H1 (cell line): ENCODE results near the gene CCPG1. TPM values are rescaled to one million over a fixed set of nuclear protein-coding genes. Genes with fewer than 3 reads are reported as not detected.

Experiments used
- CTCF ChIA-PET: fragments of 300-600 bp; sonication (Branson Sonifier 250); formaldehyde crosslinking; loops from one replicate; lab custom pipeline; 2021; ENCODE audit not compliant: partially characterized antibody; lab: Charles Lee
- POLR2A ChIA-PET: fragments of 300-600 bp; sonication (Branson Sonifier 250); formaldehyde crosslinking; loops from one replicate; lab custom pipeline; 2021; ENCODE audit warnings: inconsistent platforms; ENCODE audit not compliant: partially characterized antibody; lab: Charles Lee
- DNase-seq, 2 experiments: peaks; one replicate each; pipeline versions ENCODE4 v3.0.0 to v3.0.0-alpha.2; 2010 to 2022; ENCODE audit warnings: low spot score in 2 of 2, low read depth in 1 of 2, mixed read lengths in 1 of 2
- FAIRE-seq: peaks from 2 replicates; lab custom pipeline; 2011; peaks lifted over from hg19 to GRCh38; lab: Jason Lieb, UNC
- H2AFZ ChIP-seq: 2 replicates; pipeline ENCODE4 v1.8.1; 2012; ENCODE audit warnings: low read length, inconsistent platforms
- H2AK5ac ChIP-seq: 2 replicates; pipeline ENCODE4 v1.6.1; 2013; ENCODE audit warnings: low read depth, low read length
- H2BK120ac ChIP-seq: replicated peaks from 2 replicates; pipeline ENCODE3; 2013; ENCODE audit warnings: low read depth, low read length, inconsistent platforms
- H2BK12ac ChIP-seq: 2 replicates; pipeline ENCODE4 v1.6.1; 2013; ENCODE audit warnings: low read depth, low read length
- H2BK15ac ChIP-seq: 2 replicates; pipeline ENCODE4 v1.6.1; 2013; ENCODE audit warnings: low read length
- H2BK20ac ChIP-seq: 2 replicates; pipeline ENCODE4 v1.6.1; 2013; ENCODE audit warnings: low read length
- H2BK5ac ChIP-seq: 2 replicates; pipeline ENCODE4 v1.6.1; 2013; ENCODE audit warnings: low read depth, low read length
- H3K14ac ChIP-seq: 2 replicates; pipeline ENCODE4 v1.6.1; 2013; ENCODE audit warnings: inconsistent platforms; ENCODE audit not compliant: insufficient read length
- H3K18ac ChIP-seq: 2 replicates; pipeline ENCODE4 v1.6.1; 2013; ENCODE audit warnings: low read length; ENCODE audit errors: extremely low read depth
- H3K23ac ChIP-seq: 2 replicates; pipeline ENCODE4 v1.6.1; 2013; ENCODE audit warnings: inconsistent platforms; ENCODE audit not compliant: insufficient read length
- H3K23me2 ChIP-seq: 2 replicates; pipeline ENCODE4 v1.6.1; 2013; ENCODE audit warnings: low read depth, low read length
- H3K27ac ChIP-seq: 2 replicates; pipeline ENCODE4 v1.6.1; 2011; ENCODE audit warnings: low read depth, low read length, inconsistent platforms
- H3K27me3 ChIP-seq, 4 experiments: replicated peaks in 1 of 4; 1 replicate in 1 of 4; 2 replicates in 3 of 4; pipeline versions ENCODE4 v1.6.1 to v1.8.1; 2011 to 2013; ENCODE audit warnings: low read length in 3 of 4, mild to moderate bottlenecking in 3 of 4, inconsistent platforms in 2 of 4, mixed read lengths in 2 of 4, moderate library complexity in 1 of 4; ENCODE audit not compliant: control insufficient read depth in 3 of 4, insufficient read depth in 3 of 4; ENCODE audit errors: extremely low read depth in 1 of 4
- H3K36me3 ChIP-seq, 4 experiments: 2 replicates each; pipeline versions ENCODE4 v1.6.1 to v1.8.1; 2011 to 2013; ENCODE audit warnings: mild to moderate bottlenecking in 4 of 4, low read length in 3 of 4, moderate library complexity in 2 of 4, control low read depth in 1 of 4, inconsistent platforms in 1 of 4; ENCODE audit not compliant: insufficient read depth in 4 of 4, control insufficient read depth in 2 of 4
- H3K4ac ChIP-seq: replicated peaks from 2 replicates; pipeline ENCODE3; 2013; ENCODE audit warnings: low read length, low read depth, mixed read lengths, inconsistent platforms; ENCODE audit not compliant: insufficient read length
- H3K4me1 ChIP-seq, 4 experiments: replicated peaks in 1 of 4; 1 replicate in 1 of 4; 2 replicates in 3 of 4; pipeline versions ENCODE4 v1.6.1 to v1.8.1; 2011 to 2013; ENCODE audit warnings: low read length in 3 of 4, inconsistent platforms in 2 of 4, mixed read lengths in 1 of 4; ENCODE audit not compliant: insufficient read depth in 4 of 4, control insufficient read depth in 3 of 4
- H3K4me2 ChIP-seq, 2 experiments: 2 replicates each; pipeline versions ENCODE4 v1.6.1 to v1.8.1; 2011 to 2013; ENCODE audit warnings: low read depth in 2 of 2, low read length in 2 of 2, control low read depth in 1 of 2, inconsistent platforms in 1 of 2, mild to moderate bottlenecking in 1 of 2; ENCODE audit not compliant: insufficient read depth in 1 of 2
- H3K4me3 ChIP-seq, 4 experiments: fragments of 200-600, 300-600 bp in 1 of 4; sonication (generic), shearing (Covaris generic), sonication (Bioruptor Twin) in 1 of 4; 2 replicates each; pipeline versions ENCODE4 v1.5.1 to v1.8.1; 2011 to 2016; ENCODE audit warnings: low read length in 4 of 4, low read depth in 3 of 4, control low read depth in 2 of 4, inconsistent platforms in 2 of 4, mild to moderate bottlenecking in 2 of 4, mixed read lengths in 1 of 4, moderate library complexity in 1 of 4; ENCODE audit not compliant: insufficient read depth in 2 of 4; ENCODE audit errors: extremely low read depth in 1 of 4
- H3K56ac ChIP-seq: replicated peaks from 2 replicates; pipeline ENCODE3; 2013; ENCODE audit warnings: low read depth, mild to moderate bottlenecking, mixed read lengths, low read length, inconsistent platforms; ENCODE audit not compliant: insufficient read length
- H3K79me1 ChIP-seq: 2 replicates; pipeline ENCODE4 v1.6.1; 2013; ENCODE audit warnings: low read depth, low read length, control low read depth
- H3K79me2 ChIP-seq, 2 experiments: 2 replicates each; pipeline versions ENCODE4 v1.6.1 to v1.8.1; 2012 to 2013; ENCODE audit warnings: low read length in 2 of 2, mild to moderate bottlenecking in 2 of 2, inconsistent platforms in 1 of 2; ENCODE audit not compliant: insufficient read depth in 2 of 2, control insufficient read depth in 1 of 2
- H3K9ac ChIP-seq, 4 experiments: replicated peaks in 1 of 4; 1 replicate in 1 of 4; 2 replicates in 3 of 4; pipeline versions ENCODE4 v1.6.1 to v1.8.1; 2011 to 2013; ENCODE audit warnings: low read depth in 3 of 4, low read length in 3 of 4, control low read depth in 2 of 4, mild to moderate bottlenecking in 2 of 4, moderate library complexity in 2 of 4, inconsistent platforms in 1 of 4; ENCODE audit errors: extremely low read depth in 1 of 4
- H3K9me3 ChIP-seq, 2 experiments: 2 replicates each; pipeline versions ENCODE4 v1.6.1 to v1.8.1; 2012 to 2013; ENCODE audit warnings: mild to moderate bottlenecking in 2 of 2, moderate library complexity in 2 of 2, control low read depth in 1 of 2, inconsistent platforms in 1 of 2, low read depth in 1 of 2, low read length in 1 of 2, mixed read lengths in 1 of 2; ENCODE audit not compliant: insufficient read depth in 2 of 2
- H4K20me1 ChIP-seq, 2 experiments: replicated peaks in 1 of 2; 2 replicates each; pipeline versions ENCODE3 to v1.8.1; 2011 to 2013; ENCODE audit warnings: inconsistent platforms in 2 of 2, low read length in 2 of 2, mild to moderate bottlenecking in 1 of 2; ENCODE audit not compliant: insufficient read depth in 2 of 2, control insufficient read depth in 1 of 2
- H4K5ac ChIP-seq: 2 replicates; pipeline ENCODE4 v1.6.1; 2013; ENCODE audit warnings: low read length, low read depth, mixed read lengths, inconsistent platforms; ENCODE audit not compliant: insufficient read length
- H4K8ac ChIP-seq: 2 replicates; pipeline ENCODE4 v1.8.0; 2013; ENCODE audit warnings: mild to moderate bottlenecking, moderate library complexity, low read length, inconsistent platforms; ENCODE audit not compliant: insufficient read depth; ENCODE audit errors: extremely low read depth
- H4K91ac ChIP-seq: replicated peaks from 2 replicates; pipeline ENCODE3; 2013; ENCODE audit warnings: low read length, mixed read lengths, inconsistent platforms; ENCODE audit not compliant: insufficient read length
- WGBS, 2 experiments: shearing (Covaris generic) in 1 of 2; methylation state at CpG; one replicate each; pipeline versions ENCODE4 v1.1.6 to v1.1.7; 2013 to 2015; ENCODE audit warnings: low lambda C conversion rate in 2 of 2, mixed read lengths in 2 of 2, inconsistent platforms in 1 of 2, low coverage in 1 of 2, missing lambda C conversion rate in 1 of 2; ENCODE audit not compliant: insufficient replicate concordance in 2 of 2, insufficient coverage in 1 of 2, insufficient read length in 1 of 2; ENCODE audit errors: extremely low coverage in 1 of 2, missing lambda C conversion rate in 1 of 2; 5-methylcytosine and 5-hydroxymethylcytosine counted together
- polyA plus RNA-seq, 7 experiments: library from polyadenylated mRNA; depleted of rRNA in 3 of 7; stranded (reverse) in 5 of 7; unstranded in 2 of 7; fragments of >200 nt in 5 of 7; fragments of 200-250 nt in 2 of 7; gene quantifications; 1 replicate in 5 of 7; 2 replicates in 1 of 7; 4 replicates in 1 of 7; pipeline versions ENCODE4 v1.2.1 to v1.2.3, GENCODE V29; 2011 to 2013; ENCODE audit warnings: missing spikeins in 2 of 7, mixed read lengths in 2 of 7
- total RNA-seq: library from RNA; stranded (reverse); fragmentation: NEBNext Ultra II Directional; extraction: Animal tissue kit (Norgen Biotek cat#: 25700); gene quantifications from 2 replicates; pipeline ENCODE4 v1.2.1, GENCODE V29; 2021

The CCPG1 gene
- total and polyA plus RNA-seq, 2 of the 8 experiments (the other 6 are each of a cell fraction or from before 2014, with no cell fraction given), result 2.3 to 13.2 TPM

GRCh38 chr15:55361048-55361447, 47.1 kb downstream of the CCPG1 start:
- Histone ChIP-seq H4K5ac (no peak overlapping the region), H2AFZ (no peak overlapping the region), H3K79me2 (no peaks in the 10 kb centered on the region), H3K79me1 (no peaks in the 10 kb centered on the region), H3K23me2 (no peaks in the 10 kb centered on the region), H4K20me1 (no peaks in the 10 kb centered on the region), H3K9ac (no peak overlapping the region), H3K23ac (no peak overlapping the region), H3K4me3 (no peak overlapping the region), H3K4me1 (no peaks in the 10 kb centered on the region), H3K36me3 (no peaks in the 10 kb centered on the region), H3K27ac (no peak overlapping the region), H3K9me3 (no peaks in the 10 kb centered on the region), H4K91ac (no peak overlapping the region), H2BK12ac (no peak overlapping the region), H3K4me2 (no peak overlapping the region), H2BK15ac (no peak overlapping the region), H3K27me3 (no peaks in the 10 kb centered on the region), H2AK5ac (no peak overlapping the region), H3K4ac (no peak overlapping the region), H3K18ac (no peak overlapping the region), H3K14ac (no peak overlapping the region), H3K56ac (no peak overlapping the region), H2BK120ac (no peak overlapping the region), H4K8ac (no peak overlapping the region), H2BK5ac (no peak overlapping the region), H2BK20ac (no peak overlapping the region)
- FAIRE-seq (no peak), DNase-seq (no peak)
- WGBS, 2 experiments, result 92% methylated on average over 10 of the region's 10 CpGs; no CpG with 5 or more reads in 1 of the 2 experiments
- ChIA-PET POLR2A (no interaction called here), CTCF (interaction anchor here (0.6 to 1.1 kb wide), 4 partner anchors 9 to 262 kb away, joined by 3 read pairs; no protein-coding TSS in a partner anchor)
